Ovary (tissue), 3 donors: Measurements from ENCODE around the gene TMEM184A.

Experiments
- CTCF ChIP-seq, 3 donors: fragments of 450-650 bp in 2 of 3; fragments of 200-600 bp in 1 of 3; IDR thresholded peaks; one replicate each; pipeline versions ENCODE4 v1.5.1 to v1.8.0; 2016 to 2022; ENCODE audit warnings: antibody characterized with exemption in 3 of 3, mild to moderate bottlenecking in 1 of 3
- EP300 ChIP-seq: sonication (generic); formaldehyde crosslinking; IDR thresholded peaks from one replicate; pipeline ENCODE4 v1.6.1; 2017; ENCODE audit warnings: antibody characterized with exemption
- POLR2A ChIP-seq: fragments of 450-650 bp; IDR thresholded peaks from one replicate; pipeline ENCODE4 v1.6.1; 2017; ENCODE audit warnings: antibody characterized with exemption, mild to moderate bottlenecking, moderate library complexity
- donor health status: DM: no; HTN: no; CAD: no.

DNA sequence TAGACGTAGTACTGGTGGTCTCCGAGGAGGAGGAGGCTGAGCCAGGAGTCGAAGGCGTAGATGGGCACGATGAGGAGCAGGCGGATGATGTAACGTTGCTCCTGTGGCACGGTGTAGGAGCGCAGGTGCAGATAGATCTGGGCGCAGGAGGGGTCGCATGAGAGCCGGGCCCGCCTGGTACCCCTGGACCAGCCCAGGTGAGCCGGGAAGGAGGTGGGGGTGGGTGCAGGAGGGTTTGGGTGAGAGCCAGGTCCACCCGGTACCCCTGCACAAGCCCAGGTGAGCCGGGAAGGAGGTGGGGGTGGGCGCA, 5.2 kb downstream of the TMEM184A start:
- TF ChIP-seq CTCF (IDR thresholded peaks at IDR 0.05) (no peak), POLR2A (no peak), EP300 (no peak)
